DOHH2 (cell line): Measurements from ENCODE around the gene RNF148.

Experiments used
- H3F3A ChIP-seq: fragments of 200-600 bp; sonication (generic), shearing (Covaris generic); 2 replicates; pipeline ENCODE4 v1.6.0; 2016; ENCODE audit warnings: antibody characterized with exemption, mild to moderate bottlenecking; ENCODE audit not compliant: control insufficient read depth, insufficient read depth
- H3K27ac ChIP-seq: fragments of 200-600 bp; sonication (generic); 2 replicates; pipeline ENCODE4 v1.5.1; 2014; ENCODE audit warnings: low read depth, mild to moderate bottlenecking, low read length, moderate library complexity
- H3K27me3 ChIP-seq: fragments of 200-600 bp; sonication (generic); 2 replicates; pipeline ENCODE4 v1.6.1; 2014; ENCODE audit warnings: mild to moderate bottlenecking, low read length, mixed read lengths; ENCODE audit not compliant: control insufficient read depth
- H3K36me3 ChIP-seq: fragments of 200-600 bp; sonication (generic); 2 replicates; pipeline ENCODE4 v1.6.1; 2014; ENCODE audit warnings: mild to moderate bottlenecking, low read length, moderate library complexity, mixed read lengths; ENCODE audit not compliant: control insufficient read depth
- H3K4me1 ChIP-seq: fragments of 200-600 bp; sonication (generic); 2 replicates; pipeline ENCODE4 v1.6.1; 2014; ENCODE audit warnings: mild to moderate bottlenecking, low read length, mixed read lengths; ENCODE audit not compliant: control insufficient read depth
- H3K4me2 ChIP-seq: fragments of 200-600 bp; sonication (generic); 2 replicates; pipeline ENCODE4 v1.6.0; 2014; ENCODE audit warnings: mild to moderate bottlenecking, low read length, moderate library complexity
- H3K4me3 ChIP-seq: fragments of 200-600 bp; sonication (generic); 2 replicates; pipeline ENCODE4 v1.5.1; 2014; ENCODE audit warnings: mild to moderate bottlenecking, low read length, mixed read lengths
- H3K79me2 ChIP-seq: fragments of 200-600 bp; sonication (generic); 2 replicates; pipeline ENCODE4 v1.6.1; 2014; ENCODE audit warnings: mild to moderate bottlenecking, low read length, mixed read lengths; ENCODE audit not compliant: control insufficient read depth
- H3K9me2 ChIP-seq: fragments of 200-600 bp; sonication (generic); replicated peaks from 2 replicates; pipeline ENCODE4 v1.6.1; 2014; ENCODE audit warnings: mild to moderate bottlenecking, low read length, mixed read lengths; ENCODE audit not compliant: control insufficient read depth
- H3K9me3 ChIP-seq: fragments of 200-600 bp; sonication (generic); 2 replicates; pipeline ENCODE4 v1.6.1; 2014; ENCODE audit warnings: antibody characterized with exemption, low read length, mixed read lengths; ENCODE audit not compliant: control insufficient read depth, insufficient read depth
- H4K20me1 ChIP-seq: fragments of 200-600 bp; sonication (generic); 2 replicates; pipeline ENCODE4 v1.6.0; 2014; ENCODE audit warnings: low read depth, mild to moderate bottlenecking, antibody characterized with exemption, low read length, moderate library complexity; ENCODE audit not compliant: control insufficient read depth, insufficient read depth
- CTCF ChIP-seq: fragments of 200-600 bp; sonication (generic); IDR thresholded peaks from one replicate; pipeline ENCODE4 v1.5.1; 2014; ENCODE audit warnings: antibody characterized with exemption, mild to moderate bottlenecking, low read depth, low read length; ENCODE audit not compliant: poor library complexity, severe bottlenecking
- EZH2phosphoT487 ChIP-seq: fragments of 200-600 bp; sonication (generic); IDR thresholded peaks from 2 replicates; pipeline ENCODE4 v1.6.1; 2017; ENCODE audit warnings: borderline replicate concordance, mild to moderate bottlenecking, antibody characterized with exemption, low read length, moderate library complexity, mixed read lengths

Gene RNF148

GRCh38 chr7:122675621-122676020 lies 27.1 kb downstream of the RNF148 start:
- H3K79me2 ChIP-seq, result no peaks in the 10 kb centered on the region
- no peak for TF ChIP-seq EZH2phosphoT487
- no peak for TF ChIP-seq CTCF

GRCh38 chr7:122675011-122675410 lies 27.7 kb downstream of the RNF148 start:
- Histone ChIP-seq H3K9me3 (peaks cover 7% of the 10 kb centered on the region; the same call in 1 of the 2 replicates), H4K20me1 (no peaks in the 10 kb centered on the region), H3K79me2 (no peaks in the 10 kb centered on the region), H3K36me3 (no peaks in the 10 kb centered on the region), H3K9me2 (no peaks in the 10 kb centered on the region), H3K4me2 (no peak overlapping the region), H3F3A (no peaks in the 10 kb centered on the region), H3K27ac (no peak overlapping the region), H3K4me1 (no peaks in the 10 kb centered on the region), H3K27me3 (no peaks in the 10 kb centered on the region), H3K4me3 (no peak overlapping the region)
- no peak for TF ChIP-seq EZH2phosphoT487
- TF ChIP-seq CTCF, result no peak

More at GRCh38 chr7:122675621-122676020, 27.1 kb downstream of the RNF148 start:
- no peaks in the 10 kb centered on the region for H3K9me2 ChIP-seq
- H3K9me3 ChIP-seq, result peaks cover 7% of the 10 kb centered on the region; the same call in 1 of the 2 replicates
- no peaks in the 10 kb centered on the region for H3K4me1 ChIP-seq
- H4K20me1 ChIP-seq, result no peaks in the 10 kb centered on the region
- no peak overlapping the region for H3K4me2 ChIP-seq
- no peak overlapping the region for H3K4me3 ChIP-seq
- H3K36me3 ChIP-seq, result no peaks in the 10 kb centered on the region
- H3F3A ChIP-seq, result no peaks in the 10 kb centered on the region
- H3K27me3 ChIP-seq, result no peaks in the 10 kb centered on the region
- no peak overlapping the region for H3K27ac ChIP-seq

GRCh38 chr7:122674502-122674901 lies 28.2 kb downstream of the RNF148 start:
- no peaks in the 10 kb centered on the region for H3F3A ChIP-seq
- H3K9me2 ChIP-seq, result no peaks in the 10 kb centered on the region
- H3K4me2 ChIP-seq, result no peak overlapping the region
- H3K36me3 ChIP-seq, result no peaks in the 10 kb centered on the region
- TF ChIP-seq EZH2phosphoT487, result no peak
- TF ChIP-seq CTCF, result no peak
- H3K4me3 ChIP-seq, result no peak overlapping the region
- H3K4me1 ChIP-seq, result no peaks in the 10 kb centered on the region
- peaks cover 7% of the 10 kb centered on the region; the same call in 1 of the 2 replicates for H3K9me3 ChIP-seq
- no peak overlapping the region for H3K27ac ChIP-seq
- no peaks in the 10 kb centered on the region for H3K27me3 ChIP-seq
- H3K79me2 ChIP-seq, result no peaks in the 10 kb centered on the region
- no peaks in the 10 kb centered on the region for H4K20me1 ChIP-seq

GRCh38 chr7:122673951-122674350 lies 28.8 kb downstream of the RNF148 start:
- Histone ChIP-seq H3K36me3 (no peaks in the 10 kb centered on the region), H4K20me1 (no peaks in the 10 kb centered on the region), H3K27ac (no peak overlapping the region), H3K79me2 (no peaks in the 10 kb centered on the region), H3K27me3 (no peaks in the 10 kb centered on the region), H3K4me1 (no peaks in the 10 kb centered on the region), H3K4me2 (no peak overlapping the region), H3F3A (no peaks in the 10 kb centered on the region), H3K4me3 (no peak overlapping the region), H3K9me2 (no peaks in the 10 kb centered on the region), H3K9me3 (peaks cover 7% of the 10 kb centered on the region; the same call in 1 of the 2 replicates)
- no peak for TF ChIP-seq CTCF
- TF ChIP-seq EZH2phosphoT487, result no peak
